GM20000 (cell line): ENCODE results near the gene NUCB2.

Source experiments
- DNase-seq: peaks from one replicate; pipeline ENCODE4 v3.0.0; 2012; ENCODE audit warnings: low spot score
- TF ChIP-seq, protein P1 (sequence below): IDR thresholded peaks from 2 replicates; pipeline ENCODE4 v1.5.1; 2012; ENCODE audit warnings: mild to moderate bottlenecking, control low read depth; ENCODE audit errors: extremely low read depth, missing control alignments

The NUCB2 gene

DNA sequence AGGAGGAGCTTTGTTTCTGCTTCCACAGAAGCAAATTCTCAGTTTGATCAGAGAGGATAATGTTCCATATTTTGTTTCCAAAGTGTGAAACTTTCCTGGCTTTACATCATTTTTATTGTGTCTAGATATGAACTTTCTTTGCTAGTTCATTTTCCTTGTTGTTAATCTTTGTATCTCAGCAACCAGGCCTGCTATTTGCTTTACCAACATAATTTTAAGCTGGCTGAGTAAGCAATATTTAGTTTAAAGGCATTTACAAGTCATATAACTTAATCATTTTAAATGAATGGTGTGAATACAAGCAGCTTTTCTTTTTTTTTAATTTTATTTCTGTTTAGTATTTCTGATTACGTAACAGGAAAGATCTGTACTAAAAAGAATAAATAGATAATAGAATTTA is 15.2 kb downstream of the NUCB2 start:
- TF ChIP-seq, protein P1, sequence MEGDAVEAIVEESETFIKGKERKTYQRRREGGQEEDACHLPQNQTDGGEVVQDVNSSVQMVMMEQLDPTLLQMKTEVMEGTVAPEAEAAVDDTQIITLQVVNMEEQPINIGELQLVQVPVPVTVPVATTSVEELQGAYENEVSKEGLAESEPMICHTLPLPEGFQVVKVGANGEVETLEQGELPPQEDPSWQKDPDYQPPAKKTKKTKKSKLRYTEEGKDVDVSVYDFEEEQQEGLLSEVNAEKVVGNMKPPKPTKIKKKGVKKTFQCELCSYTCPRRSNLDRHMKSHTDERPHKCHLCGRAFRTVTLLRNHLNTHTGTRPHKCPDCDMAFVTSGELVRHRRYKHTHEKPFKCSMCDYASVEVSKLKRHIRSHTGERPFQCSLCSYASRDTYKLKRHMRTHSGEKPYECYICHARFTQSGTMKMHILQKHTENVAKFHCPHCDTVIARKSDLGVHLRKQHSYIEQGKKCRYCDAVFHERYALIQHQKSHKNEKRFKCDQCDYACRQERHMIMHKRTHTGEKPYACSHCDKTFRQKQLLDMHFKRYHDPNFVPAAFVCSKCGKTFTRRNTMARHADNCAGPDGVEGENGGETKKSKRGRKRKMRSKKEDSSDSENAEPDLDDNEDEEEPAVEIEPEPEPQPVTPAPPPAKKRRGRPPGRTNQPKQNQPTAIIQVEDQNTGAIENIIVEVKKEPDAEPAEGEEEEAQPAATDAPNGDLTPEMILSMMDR = no peak
- no peak for DNase-seq

DNA sequence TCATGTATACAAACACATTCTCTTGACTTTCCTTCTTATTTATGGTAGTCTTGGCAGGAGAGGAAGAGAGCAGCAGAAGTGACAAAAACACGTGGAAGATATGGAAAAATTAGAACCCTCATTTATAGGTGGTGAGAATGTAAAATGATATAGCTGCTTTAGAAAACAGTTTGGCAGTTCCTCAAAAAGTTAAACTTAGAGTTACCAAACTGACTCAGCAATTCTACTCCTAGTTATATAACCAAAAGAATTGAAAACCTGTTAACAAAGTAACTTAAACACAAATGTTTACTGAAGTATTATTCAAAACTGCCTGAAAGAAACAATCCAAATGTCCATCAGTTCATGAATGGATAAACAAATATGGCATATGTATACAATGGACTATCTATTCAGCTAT is 16.8 kb downstream of the NUCB2 start:
- TF ChIP-seq, protein P1 = no peak
- no peak for DNase-seq

DNA sequence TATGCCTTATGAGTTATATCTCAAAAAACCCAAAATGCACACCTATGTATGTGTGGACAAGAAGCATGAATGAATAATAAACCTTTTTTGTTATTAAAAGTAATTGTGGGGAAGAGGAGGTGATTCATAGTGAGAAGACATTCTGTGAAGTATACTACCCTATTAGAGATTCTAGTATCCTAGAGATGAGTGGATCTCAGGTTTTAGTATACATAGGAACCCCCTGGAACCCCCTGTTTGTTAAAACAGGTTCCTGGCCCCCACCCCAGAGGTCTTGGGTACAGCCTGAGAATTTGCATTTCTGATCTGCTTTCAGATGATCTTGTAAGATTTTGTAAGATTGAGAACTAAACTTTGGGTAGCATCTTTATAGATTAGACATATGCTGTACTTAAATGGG is 17.5 kb downstream of the NUCB2 start:
- peak; percentile 26 for DNase-seq
- TF ChIP-seq, protein P1 = no peak

DNA sequence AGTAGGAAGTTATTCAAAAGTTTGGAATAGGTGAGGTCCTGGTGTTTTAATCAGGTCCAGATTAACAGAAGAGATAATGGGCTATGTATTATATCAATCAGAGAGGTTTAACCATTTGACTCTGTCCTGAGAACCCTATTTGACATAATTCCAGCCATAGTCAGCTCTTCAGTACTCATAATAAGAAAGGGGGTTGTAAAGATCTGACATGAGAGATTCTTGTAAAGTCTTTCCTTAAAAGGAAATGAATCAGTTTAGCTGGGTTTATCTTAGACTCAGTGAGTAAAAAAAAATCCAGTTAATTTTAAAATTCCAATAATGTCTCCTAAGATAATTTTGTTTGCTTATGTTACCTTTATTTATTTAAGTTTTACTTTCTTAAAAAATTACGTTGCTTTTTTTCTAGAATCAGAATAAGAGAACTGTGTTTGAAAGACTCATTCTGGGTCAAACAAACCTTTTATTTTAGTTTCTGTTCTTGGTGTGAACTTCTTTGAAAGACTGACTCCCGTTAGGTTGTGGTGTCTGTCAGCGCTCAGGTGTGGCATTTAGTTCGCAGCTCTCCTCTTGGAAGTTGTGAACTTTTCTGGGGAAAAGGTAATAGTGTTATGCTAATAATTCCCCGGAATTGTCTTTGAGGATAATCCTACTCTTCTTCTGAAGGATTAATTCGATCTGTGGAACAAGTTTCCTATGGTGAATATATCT is 20.5 kb downstream of the NUCB2 start:
- TF ChIP-seq, protein P1 = no peak

DNA sequence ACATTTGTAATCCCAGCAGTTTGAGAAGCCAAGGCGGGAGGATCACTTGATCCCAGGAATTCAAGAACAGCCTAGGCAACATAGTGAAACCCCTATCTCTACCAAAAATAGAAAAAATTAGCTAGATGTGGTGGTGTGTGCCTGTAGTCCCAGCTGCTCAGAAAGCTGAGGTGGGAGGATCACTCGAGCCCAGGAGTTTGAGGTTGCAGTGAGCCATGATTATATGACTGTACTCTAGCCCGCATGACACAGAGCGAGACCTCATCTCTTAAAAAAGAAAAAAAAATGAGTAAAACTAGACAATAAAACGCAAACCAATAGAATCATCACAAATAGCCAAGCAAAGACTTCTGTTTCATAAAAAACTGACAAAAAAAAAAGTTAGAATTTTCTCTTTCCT is 21.8 kb downstream of the NUCB2 start:
- DNase-seq = peak; percentile 26
- TF ChIP-seq, protein P1 = no peak

More for the DNA sequence above, 20.5 kb downstream of the NUCB2 start:
- no peak for DNase-seq

DNA sequence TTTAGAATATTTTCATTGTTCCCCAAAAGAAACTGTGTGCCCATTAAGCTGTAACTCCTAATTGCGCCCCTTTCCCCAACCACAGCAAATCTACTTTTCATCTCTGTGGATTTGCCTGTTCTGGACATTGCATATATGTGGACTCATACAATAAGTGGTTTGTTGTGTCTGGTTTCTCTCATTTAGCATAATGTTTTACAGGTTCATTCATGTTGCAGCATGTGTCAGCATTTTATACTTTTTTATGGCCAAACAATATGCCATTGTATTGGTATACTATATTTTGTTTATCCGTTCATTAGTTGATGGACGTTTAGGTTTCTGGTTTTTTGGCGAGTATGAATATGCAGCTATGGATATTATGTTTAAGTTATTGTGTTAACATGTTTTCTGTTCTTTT is 23.8 kb downstream of the NUCB2 start:
- TF ChIP-seq, protein P1 = no peak
- no peak for DNase-seq

DNA sequence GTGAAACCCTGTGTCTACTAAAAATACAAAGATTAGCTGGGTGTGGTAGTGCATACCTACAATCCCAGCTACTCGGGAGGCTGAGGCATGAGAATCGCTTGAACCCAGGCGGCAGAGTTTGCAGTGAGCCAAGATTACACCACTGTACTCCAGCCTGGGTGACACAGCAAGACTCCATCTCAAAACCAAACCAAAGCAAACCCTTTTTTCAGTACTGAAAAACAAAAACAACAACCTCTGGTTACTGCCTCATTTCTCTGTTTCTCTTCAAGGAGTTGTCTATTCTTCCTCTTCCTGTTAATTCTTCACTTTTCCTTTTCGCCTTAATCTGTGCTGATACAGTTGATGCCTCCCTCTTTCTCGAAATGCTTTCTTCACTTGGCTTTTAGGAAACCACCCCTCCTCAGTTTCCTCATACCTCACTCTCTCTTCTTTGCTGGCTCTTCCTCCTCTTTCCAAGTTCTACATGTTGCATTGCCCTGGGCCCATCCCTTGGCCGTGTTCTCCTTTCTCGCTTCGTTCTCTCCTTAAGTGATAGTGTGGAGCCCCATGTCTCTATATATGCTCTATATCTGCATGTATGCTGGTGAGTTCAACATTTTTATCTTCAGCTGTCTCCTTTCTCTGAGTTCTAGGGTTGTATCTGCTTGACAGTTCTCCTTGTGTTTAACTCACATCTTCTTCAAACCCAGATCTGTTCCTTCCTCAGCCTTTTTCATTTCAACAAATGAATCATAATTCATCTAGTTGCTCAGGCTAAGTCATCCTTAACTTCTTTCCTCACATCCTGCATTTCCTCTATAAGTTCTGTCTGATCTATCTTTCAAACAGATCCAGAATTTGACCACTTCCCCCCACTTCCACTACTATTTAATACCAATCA is 37.1 kb downstream of the NUCB2 start:
- TF ChIP-seq, protein P1 = no peak
- DNase-seq = no peak
